ENCODE measurements around the gene ZNF318. TPM values are rescaled to one million over a fixed set of nuclear protein-coding genes. Genes with fewer than 3 reads are reported as not detected.

The ZNF318 gene
- total and polyA plus RNA-seq, 2 donors (not counting 1 experiment from before 2014, with no cell fraction given): 79.7 to 91.8 TPM

GRCh38 chr6:43307451-43308100 is 61.9 kb downstream of the ZNF318 start:
- no peaks in the 10 kb centered on the region for H3K27me3 ChIP-seq (replicated peaks in 1 of 4; ENCODE audit: control extremely low read depth in 1 of 4, control insufficient read depth in 3 of 4, insufficient read depth in 4 of 4, low read length in 3 of 4)
- DNase-seq (no peak), ATAC-seq (ENCODE audit: low read depth) (no peak)
- Mint-ChIP-seq H3K9me3 (ENCODE audit: insufficient read depth) (no peaks in the 10 kb centered on the region), H3K27me3 (no peaks in the 10 kb centered on the region), H3K4me1 (peaks cover 36% of the 10 kb centered on the region), H3K27ac (peak overlapping the region; percentile 6), H3K4me3 (peak overlapping the region; percentile 50)
- H3K9me3 ChIP-seq (ENCODE audit: control extremely low read depth in 1 of 3, control insufficient read depth in 2 of 3, insufficient read depth in 1 of 3, low read length in 2 of 3): peaks cover 0 to 5% (median 0%) of the 10 kb centered on the region in 3 donors
- no peak overlapping the region for H3K4me3 ChIP-seq (ENCODE audit: control extremely low read depth in 1 of 5, extremely low read depth in 1 of 5, insufficient read depth in 1 of 5, low read depth in 2 of 5, low read length in 4 of 5)
- no peak overlapping the region for H3K27ac ChIP-seq (ENCODE audit: low read length in 2 of 2)
- peaks cover 8% of the 10 kb centered on the region for H4K20me1 ChIP-seq (ENCODE audit: control insufficient read depth, insufficient read depth, low read length, poor library complexity, severe bottlenecking)
- 100% methylated on average over 3 of the region's 5 CpGs for WGBS (ENCODE audit: insufficient coverage)
- POLR2A ChIA-PET: interaction anchor here (0.6 to 1.6 kb wide), 4 partner anchors 11 to 1420 kb away, joined by 4 to 5 read pairs (median 4); partner anchors contain the start of gene ZNF318
- no peak overlapping the region for H2AFZ ChIP-seq (ENCODE audit: insufficient read depth, low read depth, low read length, poor library complexity, severe bottlenecking)
- intact Hi-C loops (cut with micrococcal nuclease): loop anchor here (1.0 to 2.0 kb wide), 3 partner anchors 27 to 91 kb away; no protein-coding TSS in a partner anchor
- peaks cover 32 to 35% of the 10 kb centered on the region in 2 donors for H3K4me1 ChIP-seq (ENCODE audit: control insufficient read depth in 2 of 2, insufficient read depth in 2 of 2, low read length in 2 of 2)
- H3K79me2 ChIP-seq (ENCODE audit: control insufficient read depth, insufficient read depth, low read length): peaks cover 9% of the 10 kb centered on the region
- peak overlapping the region; percentile 88 for H3K4me2 ChIP-seq (replicated peaks; ENCODE audit: low read depth, low read length, poor library complexity, severe bottlenecking)
- no peak for TF ChIP-seq EZH2 (IDR thresholded peaks at IDR 0.05; ENCODE audit: borderline replicate concordance, insufficient read depth, low read depth, low read length, poor library complexity, severe bottlenecking)
- TF ChIP-seq, protein P1, sequence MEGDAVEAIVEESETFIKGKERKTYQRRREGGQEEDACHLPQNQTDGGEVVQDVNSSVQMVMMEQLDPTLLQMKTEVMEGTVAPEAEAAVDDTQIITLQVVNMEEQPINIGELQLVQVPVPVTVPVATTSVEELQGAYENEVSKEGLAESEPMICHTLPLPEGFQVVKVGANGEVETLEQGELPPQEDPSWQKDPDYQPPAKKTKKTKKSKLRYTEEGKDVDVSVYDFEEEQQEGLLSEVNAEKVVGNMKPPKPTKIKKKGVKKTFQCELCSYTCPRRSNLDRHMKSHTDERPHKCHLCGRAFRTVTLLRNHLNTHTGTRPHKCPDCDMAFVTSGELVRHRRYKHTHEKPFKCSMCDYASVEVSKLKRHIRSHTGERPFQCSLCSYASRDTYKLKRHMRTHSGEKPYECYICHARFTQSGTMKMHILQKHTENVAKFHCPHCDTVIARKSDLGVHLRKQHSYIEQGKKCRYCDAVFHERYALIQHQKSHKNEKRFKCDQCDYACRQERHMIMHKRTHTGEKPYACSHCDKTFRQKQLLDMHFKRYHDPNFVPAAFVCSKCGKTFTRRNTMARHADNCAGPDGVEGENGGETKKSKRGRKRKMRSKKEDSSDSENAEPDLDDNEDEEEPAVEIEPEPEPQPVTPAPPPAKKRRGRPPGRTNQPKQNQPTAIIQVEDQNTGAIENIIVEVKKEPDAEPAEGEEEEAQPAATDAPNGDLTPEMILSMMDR (IDR thresholded peaks at IDR 0.05): no peak
- CTCF ChIA-PET: interaction anchor here (0.9 to 4.5 kb wide), 25 partner anchors 10 to 89 kb away, joined by 3 to 48 read pairs (median 4); partner anchors contain the start of genes DNPH1, SLC22A7 and ZNF318
- peaks cover 0 to 2% of the 10 kb centered on the region in 2 experiments for H3K36me3 ChIP-seq (replicated peaks in 1 of 2; ENCODE audit: control extremely low read depth in 1 of 2, control insufficient read depth in 1 of 2, extremely low read depth in 1 of 2, insufficient read depth in 2 of 2, low read length in 1 of 2)
- H3K9ac ChIP-seq (ENCODE audit: low read length): peak overlapping the region; percentile 64

- no peak overlapping the region for H3K4me2 ChIP-seq (replicated peaks; ENCODE audit: low read depth, low read length, poor library complexity, severe bottlenecking)
- TF ChIP-seq, protein P1 (IDR thresholded peaks at IDR 0.05): no peak
- no peak for TF ChIP-seq EZH2 (IDR thresholded peaks at IDR 0.05; ENCODE audit: borderline replicate concordance, insufficient read depth, low read depth, low read length, poor library complexity, severe bottlenecking)
- no peaks in the 10 kb centered on the region for H3K9me3 Mint-ChIP-seq (ENCODE audit: insufficient read depth)
- POLR2A ChIA-PET: interaction anchor here (0.8 kb wide), 1 partner anchor 9 kb away, joined by 3 read pairs; no protein-coding TSS in a partner anchor
- no peaks in the 10 kb centered on the region for H3K27me3 Mint-ChIP-seq
- WGBS (ENCODE audit: insufficient coverage): 100% methylated on average over 2 of the region's 7 CpGs
- H3K4me3 Mint-ChIP-seq: no peak overlapping the region
- H3K4me1 ChIP-seq (ENCODE audit: control insufficient read depth in 2 of 2, insufficient read depth in 2 of 2, low read length in 2 of 2): peaks cover 20 to 24% of the 10 kb centered on the region in 2 donors
- H3K9me3 ChIP-seq (ENCODE audit: control extremely low read depth in 1 of 3, control insufficient read depth in 2 of 3, insufficient read depth in 1 of 3, low read length in 2 of 3): no peaks in the 10 kb centered on the region
- H3K27me3 ChIP-seq (replicated peaks in 1 of 4; ENCODE audit: control extremely low read depth in 1 of 4, control insufficient read depth in 3 of 4, insufficient read depth in 4 of 4, low read length in 3 of 4): no peaks in the 10 kb centered on the region
- no peak overlapping the region for H3K27ac Mint-ChIP-seq
- ATAC-seq (ENCODE audit: low read depth) (no peak), DNase-seq (no peak)
- peaks cover 9% of the 10 kb centered on the region for H3K79me2 ChIP-seq (ENCODE audit: control insufficient read depth, insufficient read depth, low read length)
- peaks cover 0 to 2% of the 10 kb centered on the region in 2 experiments for H3K36me3 ChIP-seq (replicated peaks in 1 of 2; ENCODE audit: control extremely low read depth in 1 of 2, control insufficient read depth in 1 of 2, extremely low read depth in 1 of 2, insufficient read depth in 2 of 2, low read length in 1 of 2)
- intact Hi-C loops (cut with micrococcal nuclease): no loop called here
- H2AFZ ChIP-seq (ENCODE audit: insufficient read depth, low read depth, low read length, poor library complexity, severe bottlenecking): no peak overlapping the region
- peaks cover 28% of the 10 kb centered on the region for H3K4me1 Mint-ChIP-seq
- H4K20me1 ChIP-seq (ENCODE audit: control insufficient read depth, insufficient read depth, low read length, poor library complexity, severe bottlenecking): peaks cover 8% of the 10 kb centered on the region
- no peak overlapping the region for H3K27ac ChIP-seq (ENCODE audit: low read length in 2 of 2)
- H3K4me3 ChIP-seq (ENCODE audit: control extremely low read depth in 1 of 5, extremely low read depth in 1 of 5, insufficient read depth in 1 of 5, low read depth in 2 of 5, low read length in 4 of 5): no peak overlapping the region
- no peak overlapping the region for H3K9ac ChIP-seq (ENCODE audit: low read length)
- CTCF ChIA-PET: interaction anchor here (0.6 to 4.5 kb wide), 5 partner anchors 16 to 77 kb away, joined by 3 to 48 read pairs (median 37); no protein-coding TSS in a partner anchor
Observed at GRCh38 chr6:43306086-43306485, 63.4 kb downstream of the ZNF318 start.

All from B cell (primary cell).